GM21786 (cell line): ENCODE results near the gene FBXO17.

ENCODE experiments used
- ATAC-seq: cut with Tn5 transposase; IDR thresholded peaks from one replicate; pipeline ENCODE4 v1.9.1; 2021; ENCODE audit not compliant: unreplicated experiment

FBXO17 gene

DNA sequence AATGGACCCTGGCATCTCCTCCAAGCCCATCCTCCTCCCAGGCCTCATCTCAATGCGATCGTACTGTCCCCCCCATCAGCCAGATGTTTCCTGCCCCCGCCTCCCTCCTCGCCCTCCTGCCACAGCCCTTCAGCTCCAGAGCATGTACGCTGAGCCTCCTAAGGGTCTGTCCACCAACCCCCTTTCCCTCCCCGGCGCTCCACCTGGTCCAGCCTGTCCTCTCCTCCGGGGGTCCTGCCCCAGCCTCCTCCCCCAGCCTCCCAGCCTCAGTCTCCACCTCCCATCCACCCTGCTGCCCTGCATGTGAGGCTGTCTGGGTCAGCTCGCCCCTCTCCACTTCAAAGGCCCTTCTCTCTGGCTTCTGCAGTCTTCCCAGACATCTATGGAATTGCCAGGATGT is 80.6 kb downstream of the FBXO17 start:
- ATAC-seq, result no peak

DNA sequence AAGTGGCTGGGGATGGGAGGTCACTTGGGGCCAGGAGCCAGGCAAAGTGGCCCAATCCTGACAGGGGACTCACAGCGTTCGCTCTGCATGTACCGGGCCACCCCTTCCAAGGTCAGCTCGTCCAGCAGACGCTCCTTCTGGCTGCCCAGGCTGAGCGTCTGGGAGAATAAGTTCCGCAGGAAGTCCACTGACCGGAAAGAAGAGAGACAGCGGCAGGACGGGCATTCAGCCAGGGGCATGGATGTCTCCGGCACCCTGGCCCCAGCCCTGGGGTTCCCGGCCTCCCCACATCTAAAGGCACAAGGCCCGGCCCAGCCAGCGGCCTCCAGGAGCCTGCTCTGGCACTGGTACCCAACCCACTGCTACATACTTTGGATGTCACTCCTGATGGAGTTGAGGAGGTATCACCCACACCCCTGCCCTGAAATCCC is 82.2 kb downstream of the FBXO17 start:
- ATAC-seq, result no peak

DNA sequence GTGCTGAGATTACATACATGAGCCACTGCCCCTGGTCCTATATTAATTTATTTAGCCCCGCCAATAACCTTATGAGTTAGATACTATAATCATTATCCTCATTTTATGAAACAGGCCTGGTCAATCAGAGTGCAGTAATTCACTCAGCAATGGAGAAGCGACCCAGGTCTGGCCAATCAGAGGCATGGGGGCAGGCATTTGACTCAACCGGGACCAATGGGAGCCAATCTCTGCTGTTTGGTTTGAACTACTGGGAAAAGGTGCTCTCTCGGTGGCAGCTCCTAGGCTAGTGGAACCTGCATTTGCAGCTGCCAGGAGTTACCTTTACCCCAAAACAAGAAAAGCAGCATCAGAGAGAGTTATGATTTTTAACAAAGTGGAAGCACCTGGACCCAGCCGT is 82.7 kb downstream of the FBXO17 start:
- no peak for ATAC-seq

GRCh38 chr19:38891771-38892170 is 83.8 kb downstream of the FBXO17 start:
- ATAC-seq, result no peak
